ENCODE measurements around the gene CYP2D6.
"Not testable (repeated sequence)": the region's sequence is repeated elsewhere in the genome, so short reads cannot be mapped to it uniquely, and the experiment has no call there.

The CYP2D6 gene

GRCh38 chr22:42156598-42156997 lies 26.0 kb upstream of the CYP2D6 start:
- DNase-seq: no peak

DNA sequence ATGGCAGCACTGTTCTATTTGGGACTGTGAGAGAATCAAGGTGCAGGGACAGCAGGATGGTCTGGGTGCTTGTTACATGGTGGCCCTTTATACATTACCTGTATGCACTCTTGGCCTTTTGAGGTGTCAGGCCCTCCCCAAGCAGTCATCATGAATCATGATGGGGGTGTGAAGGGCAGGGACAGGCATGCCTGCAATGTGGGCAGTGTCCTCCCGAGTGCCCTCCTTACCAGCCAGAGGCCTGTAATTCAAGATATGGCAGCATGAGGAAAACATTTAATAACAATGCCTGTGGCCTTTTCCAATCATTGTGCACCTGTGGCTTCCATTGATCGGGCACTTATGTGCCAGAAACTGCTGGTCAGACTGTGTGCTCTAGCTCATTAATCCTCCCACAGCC lies 25.5 kb upstream of the CYP2D6 start:
- DNase-seq: no peak

- no peak for DNase-seq
Observed at GRCh38 chr22:42155053-42155543, 24.5 kb upstream of the CYP2D6 start.

GRCh38 chr22:42154293-42155052 lies 23.9 kb upstream of the CYP2D6 start:
- no peak for DNase-seq

DNA sequence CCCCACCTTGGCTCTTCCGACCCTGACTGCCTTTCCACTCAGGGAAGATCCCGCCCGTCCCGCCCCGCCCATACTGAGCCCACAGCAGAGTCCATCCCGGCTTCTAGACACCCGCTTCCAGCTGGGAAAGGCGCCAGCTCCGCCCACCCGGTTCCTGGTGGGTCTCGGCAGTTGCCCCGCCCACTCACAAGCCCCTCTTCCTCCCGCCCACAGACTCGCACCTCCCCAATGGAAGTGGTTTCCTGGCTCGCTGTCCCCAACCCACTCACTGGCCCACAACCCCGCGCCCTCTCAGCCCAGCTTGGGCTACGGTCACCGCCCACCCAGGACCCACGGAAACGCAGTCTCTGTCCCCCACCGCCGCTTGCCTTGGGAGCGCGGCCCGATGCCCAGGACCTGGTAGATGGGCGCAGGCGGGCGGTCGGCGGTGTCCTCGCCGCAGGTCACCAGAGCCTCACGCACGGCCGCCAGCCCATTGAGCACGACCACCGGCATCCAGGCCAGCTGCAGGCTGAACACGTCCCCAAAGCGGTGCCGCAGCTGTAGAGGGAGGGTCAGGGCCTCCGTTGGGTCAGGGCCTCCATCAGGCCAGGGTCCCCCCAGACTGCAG lies 22.2 kb upstream of the CYP2D6 start:
- DNase-seq: no peak

DNA sequence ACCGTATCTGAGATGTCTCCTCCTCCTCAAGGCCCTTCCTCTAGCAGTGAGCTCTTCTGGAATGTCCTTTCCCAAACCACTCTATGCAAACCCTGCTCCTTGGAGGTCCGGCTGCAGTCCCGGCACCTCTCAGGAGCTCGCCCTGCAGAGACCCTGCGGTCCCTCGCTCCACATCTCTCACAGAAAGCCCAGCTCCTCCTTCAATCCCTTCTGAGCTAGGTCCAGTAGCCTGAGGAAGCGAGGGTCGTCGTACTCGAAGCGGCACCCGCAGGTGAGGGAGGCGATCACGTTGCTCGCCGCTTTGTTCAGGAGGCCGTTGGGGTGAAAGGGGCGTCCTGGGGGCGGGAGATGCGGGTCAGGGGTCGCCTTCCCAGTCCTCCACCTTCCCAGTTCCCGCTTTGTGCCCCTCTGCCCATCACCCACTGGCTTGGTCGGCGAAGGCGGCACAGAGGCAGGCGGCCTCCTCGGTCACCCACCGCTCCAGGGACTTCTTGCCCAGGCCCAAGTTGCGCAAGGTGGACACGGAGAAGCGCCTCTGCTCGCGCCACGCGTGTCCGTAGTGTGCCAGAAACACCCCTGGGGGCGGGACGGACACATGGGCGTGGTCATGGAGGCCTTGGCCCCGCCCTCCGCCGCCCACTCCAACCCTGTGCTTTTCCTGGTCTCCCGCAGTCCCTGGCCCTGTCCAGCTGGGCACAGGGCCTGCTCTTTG lies 21.5 kb upstream of the CYP2D6 start:
- no peak for DNase-seq

DNA sequence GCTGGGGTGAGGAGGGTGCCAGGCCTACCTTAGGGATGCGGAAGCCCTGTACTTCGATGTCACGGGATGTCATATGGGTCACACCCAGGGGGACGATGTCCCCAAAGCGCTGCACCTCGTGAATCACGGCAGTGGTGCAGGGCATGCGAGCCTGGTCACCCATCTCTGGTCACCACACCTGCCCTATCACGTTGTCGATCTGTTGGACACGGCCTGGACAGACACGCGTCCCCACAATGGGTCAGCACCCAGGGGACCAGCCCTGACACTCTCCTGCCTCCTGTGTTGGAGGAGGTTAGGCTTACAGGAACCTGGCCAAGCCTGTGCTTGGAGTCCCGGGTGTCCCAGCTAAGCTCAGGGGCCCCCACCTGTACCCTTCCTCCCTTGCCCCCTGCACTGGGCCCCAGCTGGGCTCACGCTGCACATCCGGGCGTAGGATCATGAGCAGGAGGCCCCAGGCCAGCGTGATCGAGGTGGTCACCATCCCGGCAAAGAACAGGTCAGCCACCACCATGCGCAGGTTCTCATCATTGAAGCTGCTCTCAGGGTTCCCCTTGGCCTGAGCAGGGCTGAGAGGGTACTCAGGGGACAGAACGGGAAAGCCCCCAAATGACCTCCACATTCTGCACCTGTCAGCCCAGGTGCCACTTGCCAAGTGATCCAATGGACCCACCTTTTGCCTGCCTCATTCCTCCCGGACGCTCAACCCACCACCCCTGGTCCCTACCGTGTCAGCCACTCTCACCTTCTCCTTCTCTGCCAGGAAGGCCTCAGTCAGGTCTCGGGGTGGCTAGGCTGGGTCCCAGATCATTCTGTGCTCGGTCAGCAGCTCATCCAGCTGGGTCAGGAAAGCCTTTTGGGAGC lies 20.3 kb upstream of the CYP2D6 start:
- DNase-seq: no peak

- not testable (repeated sequence) for DNase-seq
Observed at GRCh38 chr22:42149798-42150197, 19.2 kb upstream of the CYP2D6 start.

DNA sequence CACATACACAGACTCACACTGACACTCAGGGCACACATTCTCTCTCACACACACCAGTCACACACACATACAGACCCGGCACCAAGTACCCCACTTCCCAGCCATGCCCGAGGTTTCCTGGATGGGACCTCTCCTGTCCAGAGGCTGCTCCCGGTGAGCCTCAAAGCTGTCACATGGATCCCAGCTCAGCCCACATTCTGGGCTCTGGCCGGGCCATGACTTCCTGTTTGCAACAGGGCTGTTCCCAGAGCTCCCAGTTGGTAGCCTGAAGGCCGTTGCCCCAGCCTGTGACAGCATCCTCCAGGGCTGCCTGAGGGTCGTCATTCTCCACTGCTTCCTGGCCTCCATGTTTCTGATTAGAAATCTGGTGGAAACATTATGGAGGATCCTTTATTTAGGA lies 14.6 kb upstream of the CYP2D6 start:
- no peak for DNase-seq

DNA sequence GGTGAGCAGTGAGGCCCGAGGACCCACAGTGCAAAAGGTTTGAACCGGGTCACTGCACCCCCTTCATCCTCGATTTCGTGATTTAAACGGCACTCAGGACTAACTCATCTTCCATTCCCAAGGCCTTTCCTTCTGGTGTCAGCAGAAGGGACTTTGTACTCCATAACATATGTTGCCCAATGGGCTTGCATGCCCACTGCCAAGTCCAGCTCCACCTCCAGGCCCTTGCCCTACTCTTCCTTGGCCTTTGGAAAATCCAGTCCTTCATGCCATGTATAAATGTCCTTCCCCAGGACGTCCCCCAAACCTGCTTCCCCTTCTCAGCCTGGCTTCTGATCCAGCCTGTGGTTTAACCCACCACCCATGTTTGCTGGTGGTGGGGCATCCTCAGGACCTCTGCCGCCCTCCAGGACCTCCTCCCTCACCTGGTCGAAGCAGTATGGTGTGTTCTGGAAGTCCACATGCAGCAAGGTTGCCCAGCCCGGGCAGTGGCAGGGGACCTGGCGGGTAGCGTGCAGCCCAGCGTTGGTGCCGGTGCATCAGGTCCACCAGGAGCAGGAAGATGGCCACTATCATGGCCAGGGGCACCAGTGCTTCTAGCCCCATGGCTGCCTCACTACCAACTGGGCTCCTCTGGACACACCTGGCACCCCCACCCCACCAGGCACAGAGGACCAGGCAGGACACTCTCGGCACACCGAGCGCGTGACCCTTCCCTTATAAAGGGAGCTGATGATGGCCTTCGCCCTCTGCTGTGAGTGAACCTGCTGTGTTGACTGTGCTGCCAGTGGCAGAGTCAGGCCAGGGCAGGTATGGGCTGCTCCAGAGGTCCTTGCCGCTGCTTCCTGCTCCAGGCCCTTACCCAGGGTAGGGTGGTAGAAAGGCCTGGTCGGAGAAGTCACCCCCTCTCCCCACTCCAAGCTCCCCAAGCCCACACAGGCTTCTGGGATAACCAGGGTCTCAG lies 13.5 kb upstream of the CYP2D6 start:
- DNase-seq: not testable (repeated sequence)

GRCh38 chr22:42142771-42143461 lies 12.3 kb upstream of the CYP2D6 start:
- DNase-seq: no peak

GRCh38 chr22:42141307-42142057 lies 10.9 kb upstream of the CYP2D6 start:
- DNase-seq: not testable (repeated sequence)

- not testable (repeated sequence) for DNase-seq
Observed at GRCh38 chr22:42140153-42140552, 9.5 kb upstream of the CYP2D6 start.

DNA sequence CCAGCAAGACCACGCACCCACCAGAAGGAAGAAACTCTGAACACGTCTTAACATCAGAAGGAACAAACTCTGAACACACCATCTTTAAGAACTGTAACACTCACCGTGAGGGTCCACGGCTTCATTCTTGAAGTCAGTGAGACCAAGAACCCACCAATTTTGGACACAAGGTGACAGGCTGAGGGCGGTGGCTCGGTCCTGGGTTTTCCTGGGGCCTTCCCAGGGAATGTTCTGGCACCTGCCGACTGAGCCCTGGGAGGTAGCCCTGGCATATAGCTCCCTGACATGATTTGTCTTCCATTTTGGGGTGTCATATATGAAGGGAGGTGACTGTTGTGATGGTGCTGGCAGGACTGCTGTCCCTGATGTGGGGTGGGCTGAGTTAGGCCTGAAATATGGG lies 8.9 kb upstream of the CYP2D6 start:
- DNase-seq: not testable (repeated sequence)

GRCh38 chr22:42138972-42139371 lies 8.4 kb upstream of the CYP2D6 start:
- no peak for DNase-seq

GRCh38 chr22:42138122-42138770 lies 7.6 kb upstream of the CYP2D6 start:
- DNase-seq: no peak

DNA sequence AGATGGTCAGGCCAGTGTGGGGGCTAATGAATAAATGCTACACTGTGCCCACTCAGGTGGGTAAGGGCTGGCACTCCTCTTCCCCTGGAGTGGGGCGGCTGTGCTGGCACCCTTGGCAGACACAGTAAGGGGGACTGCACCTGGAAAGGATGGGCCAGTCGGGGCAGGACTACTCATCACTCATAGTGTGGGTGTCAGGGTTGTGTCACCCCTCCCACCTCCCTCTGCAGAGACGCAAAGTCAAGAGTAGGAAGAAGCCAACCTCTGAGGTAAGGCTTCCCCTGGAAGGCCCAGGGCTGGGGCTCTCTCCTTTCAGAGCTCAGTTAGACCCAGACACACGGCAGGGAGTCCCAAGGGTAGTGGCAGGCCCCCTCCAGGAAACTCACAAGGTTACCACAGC lies 5.1 kb upstream of the CYP2D6 start:
- DNase-seq: not testable (repeated sequence)

DNA sequence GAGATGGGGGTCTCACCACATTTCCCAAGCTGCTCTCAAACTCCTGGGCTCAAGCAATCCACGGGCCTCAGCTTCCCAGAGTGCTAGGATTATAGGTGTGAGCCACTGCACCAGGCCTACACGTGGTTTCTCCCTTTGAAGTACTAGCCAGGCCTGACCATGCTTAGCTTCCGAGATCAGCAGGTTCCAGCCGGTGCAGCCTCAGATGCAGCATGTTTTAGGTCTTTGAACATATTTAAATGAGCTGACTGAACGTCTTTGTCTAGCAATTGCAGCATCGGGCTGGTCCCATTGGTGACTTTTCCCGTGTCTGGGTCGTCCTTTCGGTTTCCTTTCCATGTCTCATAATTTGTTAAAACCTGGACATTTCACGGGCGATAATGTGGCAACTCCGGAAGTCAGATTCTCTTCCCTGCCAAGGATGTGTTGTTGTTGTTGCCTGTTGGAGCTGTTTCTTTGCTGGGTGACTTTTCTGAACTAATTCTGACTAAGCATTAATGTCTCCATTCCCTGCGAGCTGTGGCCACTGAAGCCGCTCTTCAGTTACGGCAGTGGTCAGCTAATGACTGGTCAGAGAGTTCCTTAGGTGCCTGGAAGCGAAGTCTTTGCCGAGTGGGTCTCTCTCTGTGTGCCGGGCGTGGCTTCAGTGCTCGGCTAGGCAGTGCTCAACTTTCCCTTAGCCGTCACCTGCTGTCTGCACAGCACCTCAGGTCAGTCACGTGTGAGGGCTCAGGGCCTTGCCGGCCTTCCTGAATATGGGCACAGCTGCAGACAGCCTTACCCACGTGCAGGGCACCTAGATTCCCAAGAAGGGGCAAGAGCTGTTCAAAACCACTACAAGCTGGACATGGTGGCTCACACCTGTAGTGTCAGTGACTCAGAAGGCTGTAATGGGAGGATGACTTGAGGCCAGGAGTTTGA lies 3.8 kb upstream of the CYP2D6 start:
- DNase-seq: no peak

DNA sequence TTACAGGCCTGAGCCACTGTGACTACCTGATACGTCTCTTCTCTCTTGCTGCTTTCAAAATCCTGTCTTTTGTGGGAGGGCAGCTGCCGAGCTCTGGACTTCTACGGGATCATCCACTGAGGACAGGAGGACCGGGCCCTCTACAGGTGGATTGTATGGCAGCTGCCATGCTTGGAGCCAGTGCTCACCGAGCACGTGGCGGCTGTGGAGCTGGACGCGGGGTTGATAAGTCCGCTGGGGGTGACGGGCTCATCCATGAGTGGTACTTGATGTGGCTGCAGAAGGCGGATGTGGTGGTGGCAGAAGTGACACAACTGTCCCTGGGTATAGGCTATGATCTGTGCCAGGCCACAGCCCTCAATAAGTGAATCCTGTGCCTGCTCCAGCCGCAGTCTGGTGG lies 1.8 kb upstream of the CYP2D6 start:
- DNase-seq: no peak
